ENCODE results near the gene SBSN. TPM values are rescaled to one million over a fixed set of nuclear protein-coding genes. Genes with fewer than 3 reads are reported as not detected.

Gene SBSN
- total RNA-seq, 1 donor from 2014 or later: 0.21 TPM

DNA sequence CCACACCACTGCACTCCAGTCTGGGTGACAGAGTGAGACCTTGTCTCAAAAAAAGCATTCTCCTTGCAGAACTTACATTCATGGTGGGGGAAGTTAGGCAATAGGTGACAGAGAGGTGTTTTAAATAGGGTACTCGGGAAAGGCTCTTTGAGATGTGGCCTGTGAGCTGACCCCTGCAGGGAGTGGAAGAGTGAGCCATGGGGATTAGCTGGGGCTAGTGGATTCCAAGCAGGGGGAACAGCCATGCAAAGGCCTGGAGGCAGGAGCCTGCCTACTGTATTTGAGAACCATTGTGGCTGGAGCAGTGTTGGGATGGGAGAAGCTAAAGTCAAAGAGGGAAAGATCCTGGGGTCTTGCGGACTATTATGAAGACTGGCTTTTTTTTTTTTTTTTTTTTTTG lies 10.8 kb downstream of the SBSN start:
- DNase-seq (ENCODE audit: low read depth, low spot score): no peak
- peaks cover 13% of the 10 kb centered on the region for H3K4me1 Mint-ChIP-seq
- TF ChIP-seq, protein P1, sequence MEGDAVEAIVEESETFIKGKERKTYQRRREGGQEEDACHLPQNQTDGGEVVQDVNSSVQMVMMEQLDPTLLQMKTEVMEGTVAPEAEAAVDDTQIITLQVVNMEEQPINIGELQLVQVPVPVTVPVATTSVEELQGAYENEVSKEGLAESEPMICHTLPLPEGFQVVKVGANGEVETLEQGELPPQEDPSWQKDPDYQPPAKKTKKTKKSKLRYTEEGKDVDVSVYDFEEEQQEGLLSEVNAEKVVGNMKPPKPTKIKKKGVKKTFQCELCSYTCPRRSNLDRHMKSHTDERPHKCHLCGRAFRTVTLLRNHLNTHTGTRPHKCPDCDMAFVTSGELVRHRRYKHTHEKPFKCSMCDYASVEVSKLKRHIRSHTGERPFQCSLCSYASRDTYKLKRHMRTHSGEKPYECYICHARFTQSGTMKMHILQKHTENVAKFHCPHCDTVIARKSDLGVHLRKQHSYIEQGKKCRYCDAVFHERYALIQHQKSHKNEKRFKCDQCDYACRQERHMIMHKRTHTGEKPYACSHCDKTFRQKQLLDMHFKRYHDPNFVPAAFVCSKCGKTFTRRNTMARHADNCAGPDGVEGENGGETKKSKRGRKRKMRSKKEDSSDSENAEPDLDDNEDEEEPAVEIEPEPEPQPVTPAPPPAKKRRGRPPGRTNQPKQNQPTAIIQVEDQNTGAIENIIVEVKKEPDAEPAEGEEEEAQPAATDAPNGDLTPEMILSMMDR (conservative IDR thresholded peaks at IDR 0.05): no peak
- no peak overlapping the region for H3K4me3 Mint-ChIP-seq
- H3K9me3 Mint-ChIP-seq: no peaks in the 10 kb centered on the region
- no peak overlapping the region for H3K27ac Mint-ChIP-seq (ENCODE audit: unreplicated experiment)
- H3K36me3 Mint-ChIP-seq (ENCODE audit: low read depth): no peaks in the 10 kb centered on the region
- H3K27me3 Mint-ChIP-seq (ENCODE audit: low read depth): peaks cover 21% of the 10 kb centered on the region

DNA sequence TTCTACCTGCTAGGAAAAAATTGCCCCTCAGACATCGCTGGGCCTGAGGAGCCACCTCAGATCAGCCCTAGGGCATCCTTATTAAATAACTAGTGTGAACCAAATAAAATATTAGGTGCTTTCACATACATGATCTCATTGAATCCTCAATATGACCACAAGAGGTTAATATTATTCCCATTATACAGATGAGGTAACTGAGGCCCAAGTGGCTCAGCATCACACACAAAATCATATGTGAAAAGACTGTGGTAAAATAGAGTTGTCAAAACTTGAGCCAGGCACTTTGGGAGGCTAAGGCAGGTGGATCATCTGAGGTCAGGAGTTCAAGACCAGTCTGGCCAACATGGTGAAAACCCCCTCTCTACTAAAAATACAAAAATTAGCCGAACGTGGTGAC lies 11.8 kb downstream of the SBSN start:
- Mint-ChIP-seq H3K36me3 (ENCODE audit: low read depth) (no peaks in the 10 kb centered on the region), H3K27me3 (ENCODE audit: low read depth) (peaks cover 31% of the 10 kb centered on the region), H3K4me3 (no peak overlapping the region), H3K27ac (ENCODE audit: unreplicated experiment) (no peak overlapping the region), H3K9me3 (no peaks in the 10 kb centered on the region), H3K4me1 (peaks cover 10% of the 10 kb centered on the region)
- no peak for DNase-seq (ENCODE audit: low read depth, low spot score)
- TF ChIP-seq, protein P1 (conservative IDR thresholded peaks at IDR 0.05): no peak

DNA sequence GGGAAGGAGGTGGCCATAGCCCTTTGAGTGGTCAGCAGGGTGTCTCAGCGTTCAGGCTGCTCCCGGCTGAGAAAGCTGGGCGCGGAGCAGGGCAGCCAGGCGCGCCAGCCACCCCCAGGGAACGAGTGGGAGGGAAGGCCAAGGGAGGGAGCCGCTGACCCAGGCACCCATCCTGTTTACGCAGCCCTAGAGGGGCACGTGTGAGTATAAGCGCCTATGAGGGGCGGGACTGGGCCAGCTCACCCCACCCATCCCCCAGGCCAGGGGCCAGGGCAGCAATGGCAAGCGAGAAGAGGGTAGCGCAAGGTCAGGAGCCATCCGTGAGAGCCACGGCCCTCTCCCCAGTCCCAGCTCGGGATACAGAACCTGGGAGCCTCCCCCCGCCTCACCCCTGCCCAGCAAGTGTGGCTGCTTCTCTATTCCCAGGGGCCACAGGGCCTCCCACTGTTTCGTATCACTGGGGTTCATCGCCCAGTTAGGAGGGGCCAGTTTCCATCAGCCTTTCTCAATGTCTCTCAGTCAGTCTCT lies 13.8 kb downstream of the SBSN start:
- Mint-ChIP-seq H3K4me3 (no peak overlapping the region), H3K27me3 (ENCODE audit: low read depth) (peaks cover 51% of the 10 kb centered on the region), H3K4me1 (no peaks in the 10 kb centered on the region), H3K9me3 (no peaks in the 10 kb centered on the region), H3K27ac (ENCODE audit: unreplicated experiment) (no peak overlapping the region), H3K36me3 (ENCODE audit: low read depth) (no peaks in the 10 kb centered on the region)
- DNase-seq (ENCODE audit: low read depth, low spot score): no peak
- TF ChIP-seq, protein P1 (conservative IDR thresholded peaks at IDR 0.05): no peak

DNA sequence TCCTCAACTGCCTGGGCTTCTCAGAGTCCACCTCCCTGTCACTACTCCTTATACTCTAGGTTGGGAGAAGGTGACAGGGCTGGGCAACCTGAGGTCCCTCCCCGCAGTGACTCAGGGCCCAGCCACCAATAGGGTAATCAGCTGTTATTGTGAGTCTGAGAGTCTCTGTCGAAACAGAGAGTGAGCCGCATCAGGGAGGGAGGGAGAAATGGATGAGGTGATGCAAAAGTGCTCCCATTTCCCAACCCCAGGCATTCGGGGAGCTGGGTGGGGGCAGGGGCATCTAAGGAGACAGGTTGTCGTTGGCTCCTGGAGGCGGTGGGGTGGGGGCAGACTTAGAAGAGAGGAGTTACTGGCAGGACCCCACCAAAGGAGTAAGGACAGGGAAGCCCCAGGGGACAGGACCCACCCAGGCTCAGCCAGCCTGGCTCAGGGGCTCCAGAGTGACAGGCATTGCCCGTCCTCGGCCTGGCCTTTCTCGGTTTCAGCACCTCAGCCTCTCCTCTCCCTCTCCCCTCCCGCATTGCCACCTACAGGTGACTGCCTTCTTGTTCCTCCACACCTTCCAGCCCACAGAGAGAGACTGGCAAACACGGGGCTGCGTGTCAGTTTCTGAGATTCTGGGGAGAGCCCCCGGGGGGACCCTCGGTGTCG lies 14.4 kb downstream of the SBSN start, which contains the start of gene DMKN:
DMKN (minus strand) TSS at position 22 of the 654 bp plus-strand sequence. CDS start 174 bp downstream, outside the sequence.
- H3K4me3 Mint-ChIP-seq: no peak within 1 kb of the TSS
- H3K9me3 Mint-ChIP-seq: no peaks in the 10 kb centered on the region
- H3K27ac Mint-ChIP-seq (ENCODE audit: unreplicated experiment): no peak within 1 kb of the TSS
- no peak for DNase-seq (ENCODE audit: low read depth, low spot score)
- TF ChIP-seq, protein P1 (conservative IDR thresholded peaks at IDR 0.05): no peak
- H3K27me3 Mint-ChIP-seq (ENCODE audit: low read depth): peaks cover 57% of the 10 kb centered on the region
- no peaks in the 10 kb centered on the region for H3K36me3 Mint-ChIP-seq (ENCODE audit: low read depth)
- no peaks in the 10 kb centered on the region for H3K4me1 Mint-ChIP-seq

DNA sequence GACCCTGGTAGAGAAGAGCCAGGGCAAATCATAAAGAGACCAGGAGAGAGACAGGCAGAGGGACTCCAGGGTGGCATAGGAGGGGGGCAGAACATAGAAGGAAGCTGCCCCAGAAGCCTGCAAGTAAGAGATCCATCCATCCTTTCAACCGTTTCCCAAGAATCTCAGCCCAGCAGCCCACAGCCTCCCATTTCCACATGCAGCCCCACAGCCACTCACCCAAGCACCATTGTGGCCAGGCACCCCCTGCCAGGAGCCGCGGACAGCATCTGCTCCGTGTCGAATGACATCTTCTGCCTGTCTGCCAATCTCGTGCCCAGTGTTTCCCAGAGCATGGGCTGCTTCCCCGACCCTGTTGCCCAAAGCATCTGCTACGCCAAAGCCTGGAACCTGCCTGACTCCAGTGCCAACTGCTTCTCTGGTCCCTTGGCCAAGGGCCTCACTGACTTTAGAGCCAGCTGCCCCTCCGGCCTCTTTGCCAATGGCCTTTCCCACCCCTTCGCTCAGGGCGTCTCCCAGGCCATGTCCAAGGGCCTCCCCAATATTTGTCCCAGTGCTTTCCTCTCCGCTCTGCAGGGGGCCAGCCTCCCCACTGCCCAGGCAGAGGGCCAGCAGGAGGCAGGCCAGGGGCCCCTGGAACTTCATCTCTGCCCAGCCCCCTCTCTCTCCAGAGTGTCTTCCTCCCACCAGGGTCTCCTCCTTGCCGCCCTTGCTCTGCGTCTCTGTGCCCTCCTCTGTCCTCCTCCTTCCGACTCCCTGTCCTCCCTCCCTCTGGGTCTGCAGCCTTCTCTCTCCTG lies 15.1 kb downstream of the SBSN start:
- no peak overlapping the region for H3K4me3 Mint-ChIP-seq
- TF ChIP-seq, protein P1 (conservative IDR thresholded peaks at IDR 0.05): no peak
- DNase-seq (ENCODE audit: low read depth, low spot score): no peak
- H3K4me1 Mint-ChIP-seq: no peaks in the 10 kb centered on the region
- H3K9me3 Mint-ChIP-seq: no peaks in the 10 kb centered on the region
- H3K36me3 Mint-ChIP-seq (ENCODE audit: low read depth): no peaks in the 10 kb centered on the region
- peaks cover 64% of the 10 kb centered on the region for H3K27me3 Mint-ChIP-seq (ENCODE audit: low read depth)
- no peak overlapping the region for H3K27ac Mint-ChIP-seq (ENCODE audit: unreplicated experiment)

All from neural crest cell (in vitro differentiated cells).